GM21528 (cell line): ENCODE measurements around the gene DMTF1.
"Not testable (repeated sequence)": the region's sequence is repeated elsewhere in the genome, so short reads cannot be mapped to it uniquely, and the experiment has no call there.

Source experiments
- ATAC-seq: cut with Tn5 transposase; IDR thresholded peaks from one replicate; pipeline ENCODE4 v1.9.1; 2021; ENCODE audit warnings: mild to moderate bottlenecking, moderate library complexity; ENCODE audit not compliant: unreplicated experiment, low FRiP score

The DMTF1 gene

DNA sequence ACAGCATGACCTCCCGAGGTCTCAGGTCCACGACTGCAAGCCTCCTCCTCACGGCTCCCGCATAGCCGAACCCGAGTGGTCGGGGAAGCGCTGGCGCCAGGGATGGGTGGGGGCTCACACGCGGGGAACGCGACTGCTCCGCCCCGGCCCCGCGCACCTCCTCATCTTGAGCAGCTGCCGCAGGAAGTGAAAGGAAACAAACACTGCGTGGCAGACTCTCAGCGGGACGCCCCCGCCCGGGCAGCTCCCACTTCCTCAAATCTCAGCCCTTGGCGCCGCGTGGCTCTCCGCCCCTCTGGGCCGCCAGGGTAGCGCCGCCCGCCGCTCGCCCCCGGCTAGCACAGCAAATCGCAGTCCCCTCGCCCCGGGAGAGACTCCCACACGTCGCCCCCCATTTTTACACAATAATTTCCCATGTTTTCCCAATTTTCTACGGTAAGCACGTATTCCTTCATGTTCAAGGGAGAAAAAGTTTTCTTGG lies 67.3 kb downstream of the DMTF1 start, which contains the start of gene TMEM243:
Gene TMEM243, minus strand, starts transcription at position 188 of the 481 bp plus-strand sequence. CDS start 229 bp downstream, outside the sequence.
- ATAC-seq = peak; percentile 55

DNA sequence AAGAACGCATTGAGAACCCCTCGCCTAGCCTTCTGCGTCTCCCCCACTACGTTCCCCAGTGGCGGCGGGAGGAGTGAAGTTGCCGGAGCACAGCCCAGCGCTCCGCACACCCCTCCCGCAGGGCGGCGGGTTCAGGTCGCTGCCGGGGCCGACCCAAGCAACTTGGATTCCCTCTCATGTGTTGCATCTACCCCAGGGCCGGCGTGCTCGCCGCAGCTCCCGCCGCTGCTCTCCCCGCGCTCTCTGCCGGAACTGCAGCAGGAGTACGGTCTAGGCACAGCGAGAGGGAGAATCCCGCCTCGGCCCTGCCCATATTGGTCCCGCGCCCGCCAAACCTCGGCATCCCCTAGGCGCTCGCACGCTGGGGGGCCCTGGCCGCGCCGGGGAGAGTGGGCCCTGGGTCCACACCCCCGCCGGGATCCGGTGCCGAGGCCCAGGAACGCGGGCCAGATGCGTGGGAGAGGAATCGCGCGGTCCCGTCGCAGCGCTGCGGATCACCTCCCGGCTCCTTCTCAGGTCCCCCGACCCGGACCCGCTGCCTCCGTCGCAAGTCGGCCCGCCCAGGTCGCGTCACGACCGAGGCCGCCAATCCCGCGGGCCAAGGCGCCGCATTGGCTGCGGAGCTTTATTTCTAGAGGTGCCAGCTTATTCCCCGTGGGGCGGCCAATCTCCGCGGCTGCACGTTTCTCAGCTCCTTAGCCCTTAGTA lies 67.9 kb downstream of the DMTF1 start:
- ATAC-seq = peak; percentile 38

DNA sequence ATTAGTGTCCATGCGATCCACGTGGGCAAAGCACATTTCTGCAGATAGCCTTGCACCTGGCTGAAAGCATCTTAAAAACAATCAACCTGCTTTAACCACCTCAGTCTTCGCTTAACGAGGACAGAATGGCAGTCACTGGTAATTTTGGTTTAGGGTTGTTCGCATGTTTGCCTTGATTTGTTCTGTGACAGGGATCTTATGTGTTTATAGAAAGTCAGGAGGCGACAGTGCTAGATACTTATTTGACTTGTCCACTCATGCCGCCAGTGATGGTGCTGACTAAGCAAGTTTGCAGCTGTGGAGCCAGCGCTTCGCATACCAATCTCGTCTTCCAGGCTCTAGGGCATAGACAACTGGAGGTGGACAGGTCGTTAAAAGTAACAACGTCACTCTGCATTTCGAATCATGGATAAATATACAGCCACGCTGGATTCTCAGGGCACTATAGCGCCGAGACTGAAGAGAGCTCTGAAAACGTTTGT lies 68.5 kb downstream of the DMTF1 start:
- ATAC-seq = no peak

DNA sequence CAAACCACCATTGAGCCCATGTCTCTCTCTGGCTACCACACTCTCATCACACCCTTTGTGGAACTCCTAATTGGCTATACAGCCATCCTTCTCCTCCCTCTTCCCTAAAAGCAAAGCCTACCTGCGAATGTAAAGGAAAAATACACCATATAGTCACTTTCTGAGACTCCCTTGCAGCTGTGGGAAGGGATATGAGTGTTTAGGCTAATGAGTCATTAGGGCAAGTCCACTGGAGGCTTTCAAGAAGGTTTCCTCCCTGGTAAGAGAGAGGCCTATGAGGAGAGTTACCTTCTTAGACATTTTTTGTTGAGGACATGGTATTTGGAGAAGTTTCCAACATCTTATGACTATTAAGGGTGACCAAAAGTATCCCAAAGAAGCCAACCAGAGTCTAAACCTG lies 71.4 kb downstream of the DMTF1 start:
- no peak for ATAC-seq

DNA sequence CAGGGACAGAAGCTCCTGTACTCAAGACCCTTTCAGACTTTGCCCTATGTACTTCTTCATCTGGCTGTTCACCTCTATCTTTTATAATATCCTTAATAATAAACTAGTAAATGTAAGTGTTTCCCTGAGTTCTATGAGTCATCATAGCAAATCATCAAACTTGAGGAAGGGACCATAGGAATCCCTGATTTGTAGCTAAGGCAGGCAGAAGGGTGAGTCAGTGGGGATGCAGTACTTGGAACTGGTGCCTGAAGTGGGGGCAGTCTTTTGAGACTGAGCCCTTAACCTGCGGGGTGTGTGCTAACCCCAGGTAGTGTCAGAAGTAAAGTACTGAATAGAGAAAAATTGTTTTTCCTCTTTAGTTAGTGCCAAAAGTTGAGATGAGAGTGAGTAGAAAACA lies 73.4 kb downstream of the DMTF1 start:
- no peak for ATAC-seq

DNA sequence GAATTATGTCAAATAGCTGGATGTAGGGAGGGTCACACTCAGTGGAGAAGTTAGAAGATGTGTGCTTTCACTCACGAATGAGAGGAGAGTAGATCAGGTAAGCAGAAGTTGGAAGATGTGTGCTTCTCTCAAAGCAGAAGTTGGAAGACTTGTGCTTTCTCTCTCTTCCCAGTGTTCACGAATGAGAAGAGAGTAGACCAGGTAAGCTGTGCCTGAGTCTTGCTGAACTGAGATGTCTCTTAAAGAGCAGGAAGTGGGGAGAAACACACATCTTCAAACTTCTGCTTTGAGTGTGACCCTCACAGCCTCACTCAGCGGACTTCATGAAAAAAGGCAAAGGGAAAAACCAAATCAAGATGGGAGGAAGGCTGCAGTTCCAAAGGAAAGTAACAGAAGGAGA lies 74.2 kb downstream of the DMTF1 start:
- peak; percentile 46 for ATAC-seq

DNA sequence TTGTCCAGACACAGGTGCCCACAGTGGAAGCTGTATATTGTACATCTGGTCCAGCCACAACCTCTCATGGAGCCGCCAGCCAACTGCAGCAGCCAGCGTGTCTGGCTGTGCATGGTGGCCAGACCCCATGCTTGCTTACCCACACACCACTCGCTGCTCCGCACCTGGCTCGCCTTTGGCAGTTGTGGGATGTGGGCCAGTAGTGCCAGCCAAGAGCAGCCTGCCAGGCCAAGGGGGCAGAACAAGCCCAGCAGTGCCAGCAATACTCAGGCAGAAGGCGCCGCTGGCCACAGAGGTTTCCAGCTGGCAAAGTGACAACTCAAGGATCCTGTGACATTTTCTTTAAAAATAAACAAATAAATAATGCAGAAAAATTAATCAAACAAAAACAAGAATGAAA lies 79.0 kb downstream of the DMTF1 start:
- no peak for ATAC-seq

DNA sequence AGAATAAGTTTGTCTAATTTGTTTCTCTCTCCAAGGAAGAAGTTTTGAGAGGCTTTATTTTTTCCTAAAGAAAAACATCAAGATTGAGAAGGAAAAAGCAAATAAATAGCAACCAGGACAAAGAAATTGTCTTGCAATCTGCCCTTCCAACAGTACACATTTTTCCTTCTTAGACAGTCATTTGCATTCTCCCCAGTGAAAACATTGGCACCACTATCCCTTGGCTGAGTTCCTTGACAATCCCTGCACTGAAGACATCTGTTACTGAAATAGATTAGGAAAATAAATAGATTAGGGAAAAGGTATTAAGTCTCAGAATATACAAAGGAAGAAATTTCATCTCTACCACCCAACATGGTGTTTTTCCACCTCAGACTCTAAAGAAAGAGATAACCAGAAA lies 79.5 kb downstream of the DMTF1 start:
- ATAC-seq = no peak

DNA sequence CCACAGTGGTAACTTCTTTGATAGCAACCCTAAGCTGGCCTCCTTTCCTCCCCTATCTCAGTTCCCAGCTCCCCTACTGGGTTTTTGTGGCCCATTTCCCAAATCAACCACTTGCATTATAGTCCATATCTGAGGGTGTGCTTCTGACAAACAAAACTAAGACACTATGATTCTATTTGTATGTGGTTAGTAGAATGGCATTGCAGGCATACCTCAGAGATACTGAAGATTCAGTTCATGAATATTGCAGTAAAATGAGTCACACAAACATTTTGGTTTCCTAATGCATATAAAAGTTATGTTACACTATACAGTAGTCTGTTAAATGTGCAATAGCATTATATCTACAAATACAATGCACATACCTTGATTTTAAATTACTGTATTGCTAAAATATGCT lies 82.7 kb downstream of the DMTF1 start:
- no peak for ATAC-seq

DNA sequence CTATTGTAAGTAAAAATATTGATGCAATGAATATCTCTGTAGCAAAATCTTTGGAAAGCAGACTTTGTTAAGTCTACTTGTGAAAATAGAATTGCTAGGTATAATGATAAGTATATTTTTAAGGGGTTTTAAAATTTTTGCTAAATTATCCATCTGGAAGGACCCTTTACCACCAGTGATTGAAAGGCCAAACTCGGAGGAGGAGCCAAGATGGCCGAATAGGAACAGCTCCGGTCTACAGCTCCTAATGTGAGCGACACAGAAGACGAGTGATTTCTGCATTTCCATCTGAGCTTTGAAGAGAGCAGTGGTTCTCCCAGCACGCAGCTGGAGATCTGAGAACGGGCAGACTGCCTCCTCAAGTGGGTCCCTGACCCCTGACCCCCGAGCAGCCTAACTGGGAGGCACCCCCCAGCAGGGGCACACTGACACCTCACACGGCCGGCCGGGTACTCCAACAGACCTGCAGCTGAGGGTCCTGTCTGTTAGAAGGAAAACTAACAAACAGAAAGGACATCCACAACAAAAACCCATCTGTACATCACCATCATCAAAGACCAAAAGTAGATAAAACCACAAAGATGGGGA lies 86.3 kb downstream of the DMTF1 start:
- ATAC-seq = not testable (repeated sequence)

DNA sequence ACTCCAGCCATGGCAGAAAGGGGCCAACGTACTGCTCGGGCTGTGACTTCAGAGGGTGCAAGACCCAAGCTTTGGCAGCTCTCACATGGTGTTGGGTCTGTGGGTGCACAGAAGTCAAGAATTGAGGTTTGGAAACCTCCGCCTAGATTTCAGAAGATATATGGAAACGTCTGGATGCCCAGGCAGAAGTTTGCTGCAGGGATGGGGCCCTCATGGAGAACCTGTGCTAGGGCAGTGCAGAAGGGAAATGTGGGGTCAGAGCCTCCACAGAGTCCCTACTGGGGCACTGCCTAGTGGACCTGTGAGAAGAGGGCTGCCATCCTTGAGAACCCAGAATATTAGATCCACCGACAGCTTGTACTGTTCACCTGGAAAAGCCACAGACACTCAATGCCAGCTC lies 93.4 kb downstream of the DMTF1 start:
- ATAC-seq = not testable (repeated sequence)
